GM21360 (cell line): ENCODE data around the gene GRM5.
"Not testable (repeated sequence)": the region's sequence is repeated elsewhere in the genome, so short reads cannot be mapped to it uniquely, and the experiment has no call there.

Source experiments
- ATAC-seq: cut with Tn5 transposase; IDR thresholded peaks from one replicate; pipeline ENCODE4 v1.9.1; 2021; ENCODE audit warnings: mild to moderate bottlenecking, moderate library complexity; ENCODE audit not compliant: unreplicated experiment

The GRM5 gene

GRCh38 chr11:89065651-89066201, at the start of gene GRM5:
Gene GRM5 (minus strand): TSS chr11:89065982. CDS start chr11:89047872, 18,110 bp downstream.
- ATAC-seq: not testable (repeated sequence)

- ATAC-seq: peak; percentile 87
Measured at GRCh38 chr11:89097956-89098355, 32.2 kb upstream of the GRM5 start.

- not testable (repeated sequence) for ATAC-seq
Measured at GRCh38 chr11:89093806-89094205, 28.0 kb upstream of the GRM5 start.

GRCh38 chr11:89084951-89085350, 19.2 kb upstream of the GRM5 start:
- not testable (repeated sequence) for ATAC-seq

- not testable (repeated sequence) for ATAC-seq
Measured at GRCh38 chr11:89070911-89071310, 5.1 kb upstream of the GRM5 start.

- ATAC-seq: no peak
Measured at GRCh38 chr11:89067264-89067663, 1.5 kb upstream of the GRM5 start.

- ATAC-seq: no peak
Measured at GRCh38 chr11:89065066-89065465, 716 bp downstream of the GRM5 start.

GRCh38 chr11:89063481-89063951, 2.3 kb downstream of the GRM5 start:
- not testable (repeated sequence) for ATAC-seq

- not testable (repeated sequence) for ATAC-seq
Measured at GRCh38 chr11:89062771-89063298, 2.9 kb downstream of the GRM5 start.

GRCh38 chr11:89061839-89062238, 3.9 kb downstream of the GRM5 start:
- ATAC-seq: not testable (repeated sequence)

GRCh38 chr11:89057406-89057805, 8.4 kb downstream of the GRM5 start:
- ATAC-seq: not testable (repeated sequence)

GRCh38 chr11:89052220-89052619, 13.6 kb downstream of the GRM5 start:
- no peak for ATAC-seq

GRCh38 chr11:89047159-89047558, 18.6 kb downstream of the GRM5 start:
- ATAC-seq: not testable (repeated sequence)

GRCh38 chr11:89043861-89044588, 21.8 kb downstream of the GRM5 start:
- ATAC-seq: not testable (repeated sequence)

- not testable (repeated sequence) for ATAC-seq
Measured at GRCh38 chr11:89029671-89030070, 36.1 kb downstream of the GRM5 start.

- ATAC-seq: no peak
Measured at GRCh38 chr11:89021339-89021738, 44.4 kb downstream of the GRM5 start.

- ATAC-seq: not testable (repeated sequence)
Measured at GRCh38 chr11:89019827-89020547, 45.8 kb downstream of the GRM5 start.

- ATAC-seq: no peak
Measured at GRCh38 chr11:89016214-89016613, 49.6 kb downstream of the GRM5 start.

GRCh38 chr11:89015614-89016013, 50.2 kb downstream of the GRM5 start:
- no peak for ATAC-seq

- ATAC-seq: not testable (repeated sequence)
Measured at GRCh38 chr11:89000852-89001251, 64.9 kb downstream of the GRM5 start.

- no peak for ATAC-seq
Measured at GRCh38 chr11:88979641-88980040, 86.1 kb downstream of the GRM5 start.
